ENCODE data around the gene IRF4. TPM values are rescaled to one million over a fixed set of nuclear protein-coding genes. Genes with fewer than 3 reads are reported as not detected.

IRF4 gene
- total RNA-seq, 6 experiments from 2014 or later: not detected

DNA sequence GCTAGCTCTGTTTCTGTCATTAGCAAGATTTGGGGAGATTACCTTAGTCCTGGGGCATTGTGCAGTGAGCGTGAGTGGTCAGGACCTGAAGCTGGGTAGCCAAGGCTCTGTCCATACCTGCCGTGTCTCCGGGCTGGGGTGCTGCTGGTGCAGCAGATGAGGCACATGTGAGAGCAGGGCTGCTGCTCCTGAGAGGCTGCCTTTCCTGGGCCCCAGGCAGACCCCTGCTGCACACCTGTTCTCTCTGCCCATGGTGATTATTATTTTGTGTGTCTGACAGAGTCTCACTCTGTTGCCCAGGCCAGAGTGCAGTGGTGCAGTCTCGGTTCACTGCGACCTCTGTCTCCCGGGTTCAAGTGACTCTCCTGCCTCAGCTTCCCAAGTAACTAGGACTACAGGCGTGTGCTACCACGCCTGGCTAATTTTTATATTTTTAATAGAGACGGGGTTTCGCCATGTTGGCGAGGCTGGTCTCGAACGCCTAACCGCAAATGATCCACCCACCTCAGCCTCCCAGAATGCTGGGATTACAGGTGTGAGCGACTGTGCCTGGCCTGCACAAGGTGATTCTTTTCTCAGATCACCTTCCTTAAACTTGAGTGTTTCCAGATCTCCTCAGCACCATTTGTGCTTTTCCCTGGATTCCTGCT is 36.8 kb upstream of the IRF4 start:
- H3K27ac Mint-ChIP-seq: no peak overlapping the region
- H3K36me3 Mint-ChIP-seq (ENCODE audit: low read depth): no peaks in the 10 kb centered on the region
- H3K4me3 Mint-ChIP-seq: no peak overlapping the region
- peaks cover 5% of the 10 kb centered on the region for H3K27me3 Mint-ChIP-seq (ENCODE audit: insufficient read depth)
- H3K9me3 Mint-ChIP-seq: peaks cover 14% of the 10 kb centered on the region; the same call in 1 of the 2 replicates
- DNase-seq: no peak
- TF ChIP-seq, protein P1, sequence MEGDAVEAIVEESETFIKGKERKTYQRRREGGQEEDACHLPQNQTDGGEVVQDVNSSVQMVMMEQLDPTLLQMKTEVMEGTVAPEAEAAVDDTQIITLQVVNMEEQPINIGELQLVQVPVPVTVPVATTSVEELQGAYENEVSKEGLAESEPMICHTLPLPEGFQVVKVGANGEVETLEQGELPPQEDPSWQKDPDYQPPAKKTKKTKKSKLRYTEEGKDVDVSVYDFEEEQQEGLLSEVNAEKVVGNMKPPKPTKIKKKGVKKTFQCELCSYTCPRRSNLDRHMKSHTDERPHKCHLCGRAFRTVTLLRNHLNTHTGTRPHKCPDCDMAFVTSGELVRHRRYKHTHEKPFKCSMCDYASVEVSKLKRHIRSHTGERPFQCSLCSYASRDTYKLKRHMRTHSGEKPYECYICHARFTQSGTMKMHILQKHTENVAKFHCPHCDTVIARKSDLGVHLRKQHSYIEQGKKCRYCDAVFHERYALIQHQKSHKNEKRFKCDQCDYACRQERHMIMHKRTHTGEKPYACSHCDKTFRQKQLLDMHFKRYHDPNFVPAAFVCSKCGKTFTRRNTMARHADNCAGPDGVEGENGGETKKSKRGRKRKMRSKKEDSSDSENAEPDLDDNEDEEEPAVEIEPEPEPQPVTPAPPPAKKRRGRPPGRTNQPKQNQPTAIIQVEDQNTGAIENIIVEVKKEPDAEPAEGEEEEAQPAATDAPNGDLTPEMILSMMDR (IDR thresholded peaks at IDR 0.05): no peak
- H3K4me1 Mint-ChIP-seq (ENCODE audit: low read depth): no peaks in the 10 kb centered on the region

DNA sequence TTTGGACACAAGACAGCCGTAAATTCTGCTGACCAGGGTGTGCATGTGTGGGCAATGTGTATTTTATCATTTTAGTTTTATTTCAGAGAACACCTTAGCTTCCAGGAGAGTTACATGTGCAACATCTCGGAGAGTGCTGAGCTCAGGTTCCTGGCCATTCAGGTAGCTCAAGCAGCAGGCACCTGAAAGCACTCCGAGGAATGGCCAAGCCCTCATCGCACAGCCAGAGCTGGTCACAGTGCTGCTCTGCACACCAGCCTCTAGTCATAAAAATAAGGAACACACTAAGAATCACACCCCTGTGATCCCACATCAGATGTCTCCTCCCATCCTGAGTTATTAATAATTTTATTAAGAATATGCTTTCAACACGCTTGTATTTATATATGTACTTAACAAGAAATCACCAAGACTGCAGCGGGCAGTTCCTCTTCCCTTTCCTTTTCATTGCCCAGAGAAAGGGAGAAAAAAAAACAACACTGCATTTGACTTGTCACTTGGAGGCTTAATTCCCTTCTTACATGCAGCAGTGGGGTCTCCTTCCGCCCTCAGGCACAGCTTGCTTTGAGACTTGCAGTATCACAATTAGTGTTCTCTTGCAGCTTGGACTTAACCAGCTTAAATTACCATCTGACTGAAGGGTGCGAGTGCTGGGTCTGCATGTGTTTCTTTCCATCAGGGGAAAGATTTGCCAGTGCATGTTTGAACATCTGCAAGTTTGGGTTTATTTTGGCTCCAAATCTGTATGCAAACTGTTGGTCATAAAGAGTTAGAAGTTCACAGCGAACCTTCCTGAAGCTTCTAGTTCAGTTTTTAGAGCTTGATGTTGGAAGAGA is 36.0 kb upstream of the IRF4 start:
- no peaks in the 10 kb centered on the region for H3K36me3 Mint-ChIP-seq (ENCODE audit: low read depth)
- TF ChIP-seq, protein P1 (IDR thresholded peaks at IDR 0.05): no peak
- peaks cover 5% of the 10 kb centered on the region for H3K27me3 Mint-ChIP-seq (ENCODE audit: insufficient read depth)
- peaks cover 14% of the 10 kb centered on the region; the same call in 1 of the 2 replicates for H3K9me3 Mint-ChIP-seq
- DNase-seq: no peak
- H3K27ac Mint-ChIP-seq: no peak overlapping the region
- H3K4me1 Mint-ChIP-seq (ENCODE audit: low read depth): no peaks in the 10 kb centered on the region
- H3K4me3 Mint-ChIP-seq: no peak overlapping the region

DNA sequence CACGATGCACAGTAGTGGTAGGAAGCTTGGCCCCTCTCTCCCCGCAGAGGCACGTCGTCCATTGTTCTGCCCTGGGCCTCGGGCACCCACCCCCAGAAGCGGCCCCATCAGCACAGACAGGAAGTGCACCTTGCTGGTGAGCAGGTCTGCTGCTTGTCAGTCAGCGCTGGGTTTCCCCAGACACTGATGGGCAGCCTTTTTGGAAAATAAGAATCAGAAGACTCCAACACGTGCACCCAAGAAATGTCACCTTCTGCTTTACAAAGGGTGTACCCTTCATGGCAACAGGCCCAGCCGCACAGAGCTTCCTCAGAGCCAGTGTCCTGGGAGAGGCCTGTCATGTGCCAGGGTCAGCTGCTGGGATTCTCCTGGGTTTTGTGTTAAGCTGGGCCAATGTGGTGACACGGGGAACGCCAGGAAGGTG is 34.7 kb upstream of the IRF4 start:
- Mint-ChIP-seq H3K27ac (no peak overlapping the region), H3K9me3 (peaks cover 14% of the 10 kb centered on the region; the same call in 1 of the 2 replicates), H3K4me3 (no peak overlapping the region), H3K36me3 (ENCODE audit: low read depth) (no peaks in the 10 kb centered on the region), H3K27me3 (ENCODE audit: insufficient read depth) (peaks cover 2% of the 10 kb centered on the region; the same call in 1 of the 2 replicates), H3K4me1 (ENCODE audit: low read depth) (no peaks in the 10 kb centered on the region)
- TF ChIP-seq, protein P1 (IDR thresholded peaks at IDR 0.05): no peak
- no peak for DNase-seq

DNA sequence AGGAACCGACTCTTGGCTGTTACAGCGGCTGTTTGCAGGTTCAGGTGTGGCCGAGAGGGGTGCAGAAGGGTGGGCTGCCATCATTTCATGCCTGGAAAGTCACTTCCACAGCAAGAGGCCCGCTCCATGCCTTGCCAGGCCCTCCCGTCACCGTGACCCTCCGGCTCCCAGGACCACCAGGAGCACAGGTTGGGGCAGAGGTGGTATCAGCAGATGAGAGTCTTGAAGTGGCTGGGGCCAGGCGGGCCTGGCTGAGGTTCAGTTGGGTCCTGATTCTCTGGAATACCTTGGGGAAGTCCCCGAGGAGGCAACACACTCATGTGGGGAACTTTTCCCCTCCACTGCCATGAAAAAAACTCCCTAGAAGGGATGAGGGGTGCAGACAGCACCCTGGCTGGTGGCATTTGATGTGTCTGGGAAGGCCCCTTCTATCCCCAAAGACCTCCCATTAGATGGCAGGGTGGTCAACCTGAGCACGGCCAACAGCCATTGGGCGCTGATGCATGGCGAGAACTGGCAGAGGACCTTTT is 34.2 kb upstream of the IRF4 start:
- Mint-ChIP-seq H3K9me3 (peaks cover 15% of the 10 kb centered on the region; the same call in 1 of the 2 replicates), H3K36me3 (ENCODE audit: low read depth) (no peaks in the 10 kb centered on the region; the same call in 1 of the 2 replicates), H3K4me1 (ENCODE audit: low read depth) (no peaks in the 10 kb centered on the region), H3K27me3 (ENCODE audit: insufficient read depth) (peaks cover 2% of the 10 kb centered on the region; the same call in 1 of the 2 replicates), H3K4me3 (no peak overlapping the region), H3K27ac (no peak overlapping the region)
- TF ChIP-seq, protein P1 (IDR thresholded peaks at IDR 0.05): no peak
- DNase-seq: no peak

DNA sequence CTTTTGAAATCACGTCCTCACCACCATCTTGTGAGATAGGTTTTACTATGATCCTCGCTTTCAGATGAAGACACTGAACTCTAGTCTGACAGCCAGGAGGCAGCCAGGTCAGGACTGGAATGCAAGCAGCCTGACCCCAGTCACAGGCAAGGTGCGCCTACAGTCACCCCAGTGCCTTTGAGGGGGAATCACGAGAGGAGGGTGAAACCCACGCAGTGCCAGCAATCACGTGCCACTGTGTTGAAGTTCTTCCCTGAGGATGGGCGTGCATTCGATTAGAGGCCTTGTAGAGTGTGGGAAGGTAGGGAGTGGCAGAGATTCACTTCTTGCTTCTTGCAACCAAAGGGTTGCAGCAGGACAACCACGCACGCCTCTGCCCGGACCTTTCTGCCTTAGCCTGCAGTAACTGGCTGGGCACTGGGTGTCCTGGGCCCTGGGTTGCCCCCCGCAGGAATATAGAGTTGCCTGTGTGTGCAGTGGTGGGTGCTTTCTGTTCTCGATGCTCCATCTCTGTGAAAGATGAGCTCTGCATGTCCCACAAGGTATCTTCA is 33.7 kb upstream of the IRF4 start:
- no peaks in the 10 kb centered on the region for H3K4me1 Mint-ChIP-seq (ENCODE audit: low read depth)
- no peaks in the 10 kb centered on the region; the same call in 1 of the 2 replicates for H3K36me3 Mint-ChIP-seq (ENCODE audit: low read depth)
- peaks cover 18% of the 10 kb centered on the region for H3K9me3 Mint-ChIP-seq
- DNase-seq: no peak
- H3K4me3 Mint-ChIP-seq: no peak overlapping the region
- no peak overlapping the region for H3K27ac Mint-ChIP-seq
- TF ChIP-seq, protein P1 (IDR thresholded peaks at IDR 0.05): no peak
- peaks cover 2% of the 10 kb centered on the region; the same call in 1 of the 2 replicates for H3K27me3 Mint-ChIP-seq (ENCODE audit: insufficient read depth)
